ENCODE results near the gene PIP4P1. TPM values are rescaled to one million over a fixed set of nuclear protein-coding genes. Genes with fewer than 3 reads are reported as not detected.

PIP4P1 gene
- polyA plus RNA-seq, 2 donors = 21.5 to 24.4 TPM

GRCh38 chr14:20478894-20479293 is 17.7 kb upstream of the PIP4P1 start:
- peaks cover 9 to 24% of the 10 kb centered on the region in 2 donors for H3K36me3 ChIP-seq (ENCODE audit: control insufficient read depth in 2 of 2, insufficient read depth in 2 of 2, low read length in 1 of 2)
- 88 to 94% methylated on average over 2 of the region's 2 CpGs for WGBS, 2 donors
- no peak overlapping the region for H3K4me3 ChIP-seq (ENCODE audit: low read depth in 1 of 2, low read length in 2 of 2)
- no peak overlapping the region for H3K27ac ChIP-seq (ENCODE audit: low read depth in 2 of 2, low read length in 1 of 2)
- no peaks in the 10 kb centered on the region for H3K4me1 ChIP-seq (ENCODE audit: control insufficient read depth in 2 of 2, insufficient read depth in 2 of 2, low read length in 1 of 2)
- no peaks in the 10 kb centered on the region for H3K27me3 ChIP-seq (ENCODE audit: control insufficient read depth in 1 of 2, insufficient read depth in 2 of 2, low read length in 2 of 2)
- H3K9me3 ChIP-seq (ENCODE audit: control insufficient read depth in 2 of 2, insufficient read depth in 1 of 2, low read depth in 1 of 2, low read length in 1 of 2) = no peaks in the 10 kb centered on the region

GRCh38 chr14:20477211-20477876 is 16.1 kb upstream of the PIP4P1 start:
- Histone ChIP-seq H3K36me3 (ENCODE audit: control insufficient read depth in 2 of 2, insufficient read depth in 2 of 2, low read length in 1 of 2) (peaks cover 11 to 24% of the 10 kb centered on the region in 2 donors), H3K27me3 (ENCODE audit: control insufficient read depth in 1 of 2, insufficient read depth in 2 of 2, low read length in 2 of 2) (no peaks in the 10 kb centered on the region), H3K4me1 (ENCODE audit: control insufficient read depth in 2 of 2, insufficient read depth in 2 of 2, low read length in 1 of 2) (no peaks in the 10 kb centered on the region), H3K4me3 (ENCODE audit: low read depth in 1 of 2, low read length in 2 of 2) (no peak overlapping the region), H3K9me3 (ENCODE audit: control insufficient read depth in 2 of 2, insufficient read depth in 1 of 2, low read depth in 1 of 2, low read length in 1 of 2) (no peaks in the 10 kb centered on the region), H3K27ac (ENCODE audit: low read depth in 2 of 2, low read length in 1 of 2) (peak overlapping the region; percentile 28 to 61)
- 55 to 63% methylated on average over 1 of the region's 1 CpG for WGBS, 2 donors

- no peak overlapping the region for H3K4me3 ChIP-seq (ENCODE audit: low read depth in 1 of 2, low read length in 2 of 2)
- 80 to 85% methylated on average over 5 of the region's 5 CpGs for WGBS, 2 donors
- H3K36me3 ChIP-seq (ENCODE audit: control insufficient read depth in 2 of 2, insufficient read depth in 2 of 2, low read length in 1 of 2) = peaks cover 13 to 24% of the 10 kb centered on the region in 2 donors
- H3K9me3 ChIP-seq (ENCODE audit: control insufficient read depth in 2 of 2, insufficient read depth in 1 of 2, low read depth in 1 of 2, low read length in 1 of 2) = no peaks in the 10 kb centered on the region
- no peaks in the 10 kb centered on the region for H3K27me3 ChIP-seq (ENCODE audit: control insufficient read depth in 1 of 2, insufficient read depth in 2 of 2, low read length in 2 of 2)
- H3K27ac ChIP-seq (ENCODE audit: low read depth in 2 of 2, low read length in 1 of 2) = peak overlapping the region in 1 of 2 donors; percentile 9
- H3K4me1 ChIP-seq (ENCODE audit: control insufficient read depth in 2 of 2, insufficient read depth in 2 of 2, low read length in 1 of 2) = no peaks in the 10 kb centered on the region
Observed at GRCh38 chr14:20476776-20477175, 15.5 kb upstream of the PIP4P1 start.

GRCh38 chr14:20472536-20473169 is 11.4 kb upstream of the PIP4P1 start:
- Histone ChIP-seq H3K9me3 (ENCODE audit: control insufficient read depth in 2 of 2, insufficient read depth in 1 of 2, low read depth in 1 of 2, low read length in 1 of 2) (no peaks in the 10 kb centered on the region), H3K4me1 (ENCODE audit: control insufficient read depth in 2 of 2, insufficient read depth in 2 of 2, low read length in 1 of 2) (no peaks in the 10 kb centered on the region), H3K27ac (ENCODE audit: low read depth in 2 of 2, low read length in 1 of 2) (no peak overlapping the region), H3K4me3 (ENCODE audit: low read depth in 1 of 2, low read length in 2 of 2) (no peak overlapping the region), H3K27me3 (ENCODE audit: control insufficient read depth in 1 of 2, insufficient read depth in 2 of 2, low read length in 2 of 2) (no peaks in the 10 kb centered on the region), H3K36me3 (ENCODE audit: control insufficient read depth in 2 of 2, insufficient read depth in 2 of 2, low read length in 1 of 2) (peaks cover 13 to 23% of the 10 kb centered on the region in 2 donors)
- WGBS, 2 donors = 75 to 92% methylated on average over 2 of the region's 2 CpGs

GRCh38 chr14:20470603-20470901 is 9.3 kb upstream of the PIP4P1 start:
- H3K4me3 ChIP-seq (ENCODE audit: low read depth in 1 of 2, low read length in 2 of 2) = peak overlapping the region; percentile 82 to 88
- no peaks in the 10 kb centered on the region for H3K4me1 ChIP-seq (ENCODE audit: control insufficient read depth in 2 of 2, insufficient read depth in 2 of 2, low read length in 1 of 2)
- no peaks in the 10 kb centered on the region for H3K27me3 ChIP-seq (ENCODE audit: control insufficient read depth in 1 of 2, insufficient read depth in 2 of 2, low read length in 2 of 2)
- peak overlapping the region; percentile 93 to 98 for H3K27ac ChIP-seq (ENCODE audit: low read depth in 2 of 2, low read length in 1 of 2)
- H3K36me3 ChIP-seq (ENCODE audit: control insufficient read depth in 2 of 2, insufficient read depth in 2 of 2, low read length in 1 of 2) = peaks cover 4 to 7% of the 10 kb centered on the region in 2 donors
- no peaks in the 10 kb centered on the region for H3K9me3 ChIP-seq (ENCODE audit: control insufficient read depth in 2 of 2, insufficient read depth in 1 of 2, low read depth in 1 of 2, low read length in 1 of 2)
- 1 to 2% methylated on average over 2 of the region's 2 CpGs for WGBS, 2 donors

GRCh38 chr14:20469890-20470602 is 8.8 kb upstream of the PIP4P1 start:
- Histone ChIP-seq H3K4me1 (ENCODE audit: control insufficient read depth in 2 of 2, insufficient read depth in 2 of 2, low read length in 1 of 2) (no peaks in the 10 kb centered on the region), H3K4me3 (ENCODE audit: low read depth in 1 of 2, low read length in 2 of 2) (peak overlapping the region; percentile 82 to 88), H3K27ac (ENCODE audit: low read depth in 2 of 2, low read length in 1 of 2) (peak overlapping the region; percentile 93 to 98), H3K27me3 (ENCODE audit: control insufficient read depth in 1 of 2, insufficient read depth in 2 of 2, low read length in 2 of 2) (no peaks in the 10 kb centered on the region), H3K36me3 (ENCODE audit: control insufficient read depth in 2 of 2, insufficient read depth in 2 of 2, low read length in 1 of 2) (peaks cover 4 to 5% of the 10 kb centered on the region in 2 donors), H3K9me3 (ENCODE audit: control insufficient read depth in 2 of 2, insufficient read depth in 1 of 2, low read depth in 1 of 2, low read length in 1 of 2) (no peaks in the 10 kb centered on the region)
- WGBS, 2 donors = 1 to 2% methylated on average over 12 of the region's 12 CpGs

- Histone ChIP-seq H3K9me3 (ENCODE audit: control insufficient read depth in 2 of 2, insufficient read depth in 1 of 2, low read depth in 1 of 2, low read length in 1 of 2) (no peaks in the 10 kb centered on the region), H3K27me3 (ENCODE audit: control insufficient read depth in 1 of 2, insufficient read depth in 2 of 2, low read length in 2 of 2) (no peaks in the 10 kb centered on the region), H3K36me3 (ENCODE audit: control insufficient read depth in 2 of 2, insufficient read depth in 2 of 2, low read length in 1 of 2) (peaks cover 0 to 4% of the 10 kb centered on the region in 2 donors), H3K27ac (ENCODE audit: low read depth in 2 of 2, low read length in 1 of 2) (peak within 1 kb of the TSS; percentile 93 to 98), H3K4me1 (ENCODE audit: control insufficient read depth in 2 of 2, insufficient read depth in 2 of 2, low read length in 1 of 2) (no peaks in the 10 kb centered on the region), H3K4me3 (ENCODE audit: low read depth in 1 of 2, low read length in 2 of 2) (peak within 1 kb of the TSS; percentile 82 to 88)
- 0 to 1% methylated on average over 40 of the region's 40 CpGs for WGBS, 2 donors
Observed at GRCh38 chr14:20469242-20469889, 8.1 kb upstream of the PIP4P1 start, which contains the start of gene PNP. Gene PNP (plus strand): TSS chr14:20469406. CDS start chr14:20469525, 119 bp downstream.

- Histone ChIP-seq H3K4me1 (ENCODE audit: control insufficient read depth in 2 of 2, insufficient read depth in 2 of 2, low read length in 1 of 2) (no peaks in the 10 kb centered on the region), H3K27me3 (ENCODE audit: control insufficient read depth in 1 of 2, insufficient read depth in 2 of 2, low read length in 2 of 2) (no peaks in the 10 kb centered on the region), H3K36me3 (ENCODE audit: control insufficient read depth in 2 of 2, insufficient read depth in 2 of 2, low read length in 1 of 2) (peaks cover 0 to 4% of the 10 kb centered on the region in 2 donors), H3K4me3 (ENCODE audit: low read depth in 1 of 2, low read length in 2 of 2) (peak overlapping the region; percentile 82 to 88), H3K9me3 (ENCODE audit: control insufficient read depth in 2 of 2, insufficient read depth in 1 of 2, low read depth in 1 of 2, low read length in 1 of 2) (no peaks in the 10 kb centered on the region), H3K27ac (ENCODE audit: low read depth in 2 of 2, low read length in 1 of 2) (peak overlapping the region; percentile 93 to 98)
- WGBS, 2 donors = 25 to 26% methylated on average over 16 of the region's 16 CpGs
Observed at GRCh38 chr14:20468764-20469241, 7.6 kb upstream of the PIP4P1 start.

- Histone ChIP-seq H3K27me3 (ENCODE audit: control insufficient read depth in 1 of 2, insufficient read depth in 2 of 2, low read length in 2 of 2) (no peaks in the 10 kb centered on the region), H3K36me3 (ENCODE audit: control insufficient read depth in 2 of 2, insufficient read depth in 2 of 2, low read length in 1 of 2) (peaks cover 15 to 21% of the 10 kb centered on the region in 2 donors), H3K9me3 (ENCODE audit: control insufficient read depth in 2 of 2, insufficient read depth in 1 of 2, low read depth in 1 of 2, low read length in 1 of 2) (no peaks in the 10 kb centered on the region), H3K4me3 (ENCODE audit: low read depth in 1 of 2, low read length in 2 of 2) (peak overlapping the region; percentile 78 to 97), H3K27ac (ENCODE audit: low read depth in 2 of 2, low read length in 1 of 2) (peak overlapping the region; percentile 98 to 99), H3K4me1 (ENCODE audit: control insufficient read depth in 2 of 2, insufficient read depth in 2 of 2, low read length in 1 of 2) (peaks cover 0 to 2% of the 10 kb centered on the region in 2 donors)
- WGBS, 2 donors = 4 to 6% methylated on average over 31 to 32 of the region's 32 CpGs
Observed at GRCh38 chr14:20460458-20461224, 593 bp downstream of the PIP4P1 start.

All from esophagus (tissue), 2 donors.